HepG2 (cell line): ENCODE data around the gene CNNM3. TPM values are rescaled to one million over a fixed set of nuclear protein-coding genes. Genes with fewer than 3 reads are reported as not detected.

ENCODE experiments used
- CHCHD3 ChIP-seq: sonication (generic); formaldehyde crosslinking; IDR thresholded peaks from 2 replicates; pipeline ENCODE4 v1.8.0; 2022; ENCODE audit warnings: mild to moderate bottlenecking, missing genetic modification reagents, moderate library complexity
- CSRNP2 ChIP-seq: sonication (generic); formaldehyde crosslinking; conservative IDR thresholded peaks from 2 replicates; pipeline ENCODE4 v1.8.0; 2022; ENCODE audit warnings: low read depth, missing genetic modification reagents
- EED ChIP-seq: sonication (generic); formaldehyde crosslinking; IDR thresholded peaks from 2 replicates; pipeline ENCODE4 v1.5.0; 2020; ENCODE audit warnings: mild to moderate bottlenecking, missing genetic modification reagents
- HMGXB4 ChIP-seq, 2 experiments: sonication (generic) in 1 of 2; formaldehyde crosslinking in 1 of 2; IDR thresholded peaks; 2 replicates each; pipeline versions ENCODE4 v1.4.0 to v1.6.1; 2018 to 2020; ENCODE audit warnings: missing genetic modification reagents in 2 of 2, borderline replicate concordance in 1 of 2, low read depth in 1 of 2, mild to moderate bottlenecking in 1 of 2, missing biosample characterization in 1 of 2
- HNF1A ChIP-seq, 2 experiments: sonication (generic) in 1 of 2; formaldehyde crosslinking in 1 of 2; IDR thresholded peaks; 2 replicates each; pipeline versions ENCODE4 v1.4.0 to v1.6.1; 2016 to 2020; ENCODE audit warnings: borderline replicate concordance in 1 of 2, low read depth in 1 of 2, mild to moderate bottlenecking in 1 of 2, missing genetic modification reagents in 1 of 2
- LCORL ChIP-seq, 2 experiments: fragments of 450-650 bp in 1 of 2; sonication (generic) in 1 of 2; formaldehyde crosslinking in 1 of 2; IDR thresholded peaks; 2 replicates each; pipeline versions ENCODE4 v1.5.0 to v1.6.1; 2017 to 2020; ENCODE audit warnings: antibody characterized with exemption in 1 of 2, missing genetic modification reagents in 1 of 2
- NFRKB ChIP-seq: fragments of 450-650 bp; IDR thresholded peaks from 2 replicates; pipeline ENCODE4 v1.6.1; 2017
- SPEN ChIP-seq: sonication (generic); formaldehyde crosslinking; IDR thresholded peaks from 2 replicates; pipeline ENCODE4 v1.5.1; 2020; ENCODE audit warnings: low read depth, mild to moderate bottlenecking, missing genetic modification reagents
- ZBTB26 ChIP-seq: IDR thresholded peaks from 2 replicates; pipeline ENCODE4 v1.6.1; 2016; ENCODE audit warnings: missing compliant biosample characterization, missing genetic modification reagents, borderline replicate concordance
- ZBTB38 ChIP-seq: sonication (generic); formaldehyde crosslinking; IDR thresholded peaks from 2 replicates; pipeline ENCODE4 v1.5.1; 2020; ENCODE audit warnings: mild to moderate bottlenecking, missing genetic modification reagents
- ZFP91 ChIP-seq: sonication (generic); formaldehyde crosslinking; IDR thresholded peaks from 2 replicates; pipeline ENCODE4 v1.9.0; 2022; ENCODE audit warnings: missing genetic modification reagents, mild to moderate bottlenecking, borderline replicate concordance
- ZIK1 ChIP-seq: sonication (generic); formaldehyde crosslinking; IDR thresholded peaks from 2 replicates; pipeline ENCODE4 v1.5.0; 2020; ENCODE audit warnings: mild to moderate bottlenecking, low read depth, missing genetic modification reagents, borderline replicate concordance
- ZNF121 ChIP-seq: sonication (generic); formaldehyde crosslinking; IDR thresholded peaks from 2 replicates; pipeline ENCODE4 v1.5.0; 2020; ENCODE audit warnings: mild to moderate bottlenecking, missing genetic modification reagents
- ZNF543 ChIP-seq: sonication (generic); formaldehyde crosslinking; IDR thresholded peaks from 2 replicates; pipeline ENCODE4 v1.4.0; 2020; ENCODE audit warnings: mild to moderate bottlenecking, missing genetic modification reagents
- ZNF768 ChIP-seq: sonication (generic); formaldehyde crosslinking; IDR thresholded peaks from 2 replicates; pipeline ENCODE4 v1.4.0; 2020; ENCODE audit warnings: missing genetic modification reagents
- ZNF780A ChIP-seq: sonication (generic); formaldehyde crosslinking; IDR thresholded peaks from 2 replicates; pipeline ENCODE4 v1.8.0; 2022; ENCODE audit warnings: mild to moderate bottlenecking, missing genetic modification reagents, moderate library complexity
- polyA plus RNA-seq, 8 experiments: library from polyadenylated mRNA; depleted of rRNA in 3 of 8; stranded (reverse) in 7 of 8; unstranded in 1 of 8; fragments of >200 nt; fragmentation: Illumina TruSeq in 4 of 8; extraction: Trizol in 4 of 8; gene quantifications; 2 replicates each; pipeline versions ENCODE4 v1.2.1 to v1.2.3, GENCODE V29; 2011 to 2016; ENCODE audit warnings: low read depth in 4 of 8, missing spikeins in 1 of 8, mixed read lengths in 1 of 8; ENCODE audit not compliant: insufficient read depth in 1 of 8
- total RNA-seq, 5 experiments: library from RNA; depleted of rRNA; stranded (reverse); fragments of >200 nt; fragmentation: Illumina TruSeq; extraction: Trizol; gene quantifications; 2 replicates each; pipeline ENCODE4 v1.2.3, GENCODE V29; 2016; ENCODE audit warnings: low read depth in 1 of 5

CNNM3 gene
- total and polyA plus RNA-seq, 2 of the 13 experiments (the other 11 are each of a cell fraction or from before 2014, with no cell fraction given), result 21.2 to 27.9 TPM

- no peak for TF ChIP-seq ZNF780A (CRISPR knock-in tag)
- TF ChIP-seq ZNF543, result no peak
- TF ChIP-seq ZBTB26 (CRISPR knock-in tag), result peak; percentile 67; the same call in 1 of the 2 replicates
- TF ChIP-seq ZBTB38, result peak; percentile 100
- TF ChIP-seq ZFP91, result peak; percentile 76; the same call in 1 of the 2 replicates
- TF ChIP-seq NFRKB, result no peak
- TF ChIP-seq ZIK1 (CRISPR knock-in tag), result 0 out of 2 replicates have a peak, but pooled peaks have one; percentile 9
- peak; percentile 51 to 78 for TF ChIP-seq HMGXB4 (CRISPR knock-in tag; IDR thresholded peaks at IDR 0.05; ENCODE audit: borderline replicate concordance in 1 of 2, low read depth in 1 of 2)
- no peak for TF ChIP-seq CSRNP2 (CRISPR knock-in tag)
- TF ChIP-seq CHCHD3 (CRISPR knock-in tag), result no peak
- peak; percentile 57; the same call in 1 of the 2 replicates for TF ChIP-seq ZNF768 (CRISPR knock-in tag)
- TF ChIP-seq ZNF121 (CRISPR knock-in tag), result no peak
- TF ChIP-seq EED (CRISPR knock-in tag), result 0 out of 2 replicates have a peak, but pooled peaks have one; percentile 11
- no peak for TF ChIP-seq HNF1A (IDR thresholded peaks at IDR 0.05; ENCODE audit: low read depth)
- TF ChIP-seq HNF1A (CRISPR knock-in tag; IDR thresholded peaks at IDR 0.05; ENCODE audit: borderline replicate concordance), result no peak
- no peak for TF ChIP-seq LCORL (IDR thresholded peaks at IDR 0.05)
- TF ChIP-seq LCORL (CRISPR knock-in tag; IDR thresholded peaks at IDR 0.05), result peak; percentile 68; the same call in 1 of the 2 replicates
- TF ChIP-seq SPEN (CRISPR knock-in tag), result peak; percentile 63; the same call in 1 of the 2 replicates
Observed at GRCh38 chr2:96801005-96801785, 14.9 kb upstream of the CNNM3 start (continued).
